ENCODE results near the gene ACTN4.

Gene ACTN4

DNA sequence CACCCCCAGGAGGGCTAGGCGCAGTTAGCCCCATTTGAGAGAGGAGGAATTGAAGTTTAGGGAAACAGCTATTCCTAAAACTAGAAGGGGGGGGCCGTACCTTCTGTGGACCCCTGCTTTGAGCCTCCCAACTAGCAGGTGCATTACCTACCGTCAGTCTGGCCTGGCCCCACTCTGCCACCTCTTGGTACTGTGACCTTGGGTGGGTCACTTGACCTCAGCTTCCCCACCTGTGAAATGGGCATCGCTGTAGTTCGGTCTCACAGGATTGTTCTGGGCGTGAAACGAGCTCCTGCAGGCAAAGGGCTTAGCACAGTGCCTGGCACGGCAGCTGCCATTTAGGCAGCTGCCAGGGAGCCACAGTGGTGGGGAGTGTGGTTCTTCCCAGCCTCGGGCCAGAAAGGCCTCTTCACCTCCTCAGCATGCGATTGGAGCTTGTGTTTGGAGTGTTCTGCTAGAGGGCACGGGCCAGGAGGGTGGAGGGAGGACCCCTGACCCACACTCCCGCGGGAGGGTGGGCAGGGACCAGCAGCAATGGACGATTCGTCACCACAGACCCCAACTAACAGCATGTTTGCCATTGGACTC lies 64.8 kb downstream of the ACTN4 start:
- H3K4me3 ChIP-seq, result no peak overlapping the region
- H3K27me3 ChIP-seq, result no peaks in the 10 kb centered on the region
- H3K27ac ChIP-seq, result no peak overlapping the region
- no peaks in the 10 kb centered on the region for H3K9me3 ChIP-seq (replicated peaks in 1 of 11)
- H3K9ac ChIP-seq, result no peak overlapping the region
- no peak for TF ChIP-seq Cebpa-rat (IDR thresholded peaks at IDR 0.05)
- H4K20me1 ChIP-seq, result peaks cover 0 to 90% (median 13%) of the 10 kb centered on the region in 11 experiments; a peak in 14 of 22 replicates
- H3K4me1 ChIP-seq, result 0 out of 20 replicates have a peak, but pooled peaks cover 0 to 4% (median 0%) of the 10 kb centered on the region in 10 experiments
- peaks cover 98 to 100% (median 100%) of the 10 kb centered on the region in 11 experiments for H3K36me3 ChIP-seq
- H3K4me2 ChIP-seq, result no peak overlapping the region

DNA sequence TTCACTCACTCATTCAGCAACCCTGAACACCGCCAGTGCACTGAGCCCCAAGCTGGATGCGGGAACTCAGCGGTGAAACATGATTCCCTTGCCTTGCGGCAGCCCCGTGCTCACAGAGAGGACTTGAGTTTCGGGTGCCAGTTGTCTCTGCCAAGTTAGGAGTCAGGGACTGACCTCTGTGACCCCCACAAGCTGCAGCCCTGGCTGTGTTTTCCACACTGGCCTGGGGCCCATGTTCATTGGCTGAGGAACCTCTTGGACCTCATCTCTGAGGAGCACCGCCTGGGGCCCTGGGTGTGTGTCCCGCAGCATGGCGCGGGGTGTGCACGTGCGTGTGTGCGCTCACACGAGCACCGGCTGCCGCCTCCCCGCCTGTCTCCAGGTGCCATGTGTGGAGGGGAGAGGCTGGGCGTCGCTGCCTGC lies 65.8 kb downstream of the ACTN4 start:
- Histone ChIP-seq H3K4me1 (no peaks in the 10 kb centered on the region), H3K36me3 (peaks cover 98 to 100% (median 100%) of the 10 kb centered on the region in 11 experiments), H3K4me3 (no peak overlapping the region), H3K27ac (no peak overlapping the region), H3K9me3 (replicated peaks in 1 of 11) (no peaks in the 10 kb centered on the region), H4K20me1 (peaks cover 0 to 90% (median 7%) of the 10 kb centered on the region in 11 experiments; a peak in 14 of 22 replicates), H3K9ac (no peak overlapping the region), H3K27me3 (no peaks in the 10 kb centered on the region), H3K4me2 (no peak overlapping the region)
- TF ChIP-seq Cebpa-rat (IDR thresholded peaks at IDR 0.05), result no peak

DNA sequence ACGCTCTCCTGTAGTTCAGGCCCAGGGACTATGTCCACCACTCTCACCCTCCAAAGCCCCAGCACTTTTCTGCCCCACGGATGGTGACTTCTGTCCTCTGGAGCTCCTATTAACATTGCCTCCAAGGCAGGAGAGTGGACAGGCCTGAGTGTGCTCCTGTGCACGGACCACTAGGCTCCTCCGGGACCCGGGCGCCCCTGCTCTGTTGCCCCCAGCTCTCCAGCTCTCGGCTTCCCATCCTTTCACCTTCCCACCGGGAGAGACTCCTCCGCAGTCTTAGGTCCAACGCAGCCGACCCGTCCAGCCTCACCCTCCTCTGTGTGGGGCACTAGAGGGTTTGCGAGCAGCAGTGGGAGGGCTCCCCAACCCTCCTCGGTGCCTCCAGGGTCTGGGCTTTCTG lies 66.4 kb downstream of the ACTN4 start:
- Histone ChIP-seq H3K4me2 (no peak overlapping the region), H3K4me3 (no peak overlapping the region), H3K4me1 (peaks cover 0 to 1% (median 0%) of the 10 kb centered on the region in 10 experiments; a peak in 1 of 20 replicates), H3K27ac (no peak overlapping the region), H4K20me1 (peaks cover 0 to 90% (median 7%) of the 10 kb centered on the region in 11 experiments; a peak in 14 of 22 replicates), H3K36me3 (peaks cover 98 to 100% (median 100%) of the 10 kb centered on the region in 11 experiments), H3K9ac (no peak overlapping the region), H3K9me3 (replicated peaks in 1 of 11) (no peaks in the 10 kb centered on the region), H3K27me3 (no peaks in the 10 kb centered on the region)
- no peak for TF ChIP-seq Cebpa-rat (IDR thresholded peaks at IDR 0.05)

DNA sequence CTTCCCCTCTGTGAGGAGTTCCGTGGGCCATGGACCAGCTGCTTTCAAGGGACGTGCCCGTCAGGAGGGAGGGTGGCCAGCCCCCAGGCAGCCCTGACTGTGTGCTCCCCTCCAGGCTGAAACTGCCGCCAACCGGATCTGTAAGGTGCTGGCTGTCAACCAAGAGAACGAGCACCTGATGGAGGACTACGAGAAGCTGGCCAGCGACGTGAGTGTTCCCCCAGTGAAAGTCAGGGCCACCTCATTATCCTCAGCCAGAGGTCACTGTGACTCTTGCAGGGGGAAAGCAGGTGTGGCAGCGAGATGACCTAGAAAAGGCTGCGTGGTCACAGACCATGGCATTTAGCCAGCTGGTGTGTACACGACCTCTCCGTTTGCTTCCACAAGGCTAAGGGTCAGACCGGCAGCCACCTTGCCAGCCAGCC lies 66.9 kb downstream of the ACTN4 start:
- H3K9ac ChIP-seq, result no peak overlapping the region
- no peaks in the 10 kb centered on the region for H3K27me3 ChIP-seq
- H3K9me3 ChIP-seq (replicated peaks in 1 of 11), result no peaks in the 10 kb centered on the region
- H3K4me1 ChIP-seq, result peaks cover 0 to 6% (median 0%) of the 10 kb centered on the region in 10 experiments; a peak in 1 of 20 replicates
- no peak overlapping the region for H3K4me3 ChIP-seq
- H3K27ac ChIP-seq, result no peak overlapping the region
- H4K20me1 ChIP-seq, result peaks cover 0 to 90% (median 7%) of the 10 kb centered on the region in 11 experiments; a peak in 14 of 22 replicates
- no peak overlapping the region for H3K4me2 ChIP-seq
- H3K36me3 ChIP-seq, result peaks cover 97 to 100% (median 100%) of the 10 kb centered on the region in 11 experiments
- TF ChIP-seq Cebpa-rat (IDR thresholded peaks at IDR 0.05), result no peak

DNA sequence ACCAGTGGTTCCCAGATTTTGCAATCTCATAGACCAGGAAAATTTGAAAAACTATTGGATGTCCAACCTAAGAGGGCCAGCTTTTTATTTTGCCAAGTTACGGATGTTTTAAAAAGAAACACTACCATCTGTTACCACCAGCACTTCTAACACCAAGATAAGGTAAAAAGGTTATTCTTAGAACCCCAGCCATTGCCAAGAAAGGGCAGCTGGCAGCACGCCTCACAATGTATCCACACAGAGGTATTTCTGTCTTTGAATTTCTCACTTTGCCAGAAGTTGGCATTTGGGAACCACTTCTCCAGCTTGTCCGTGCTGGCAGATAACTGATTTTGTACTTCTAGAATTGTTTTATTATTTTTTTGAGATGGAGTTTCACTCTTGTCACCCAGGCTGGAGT lies 68.1 kb downstream of the ACTN4 start:
- Histone ChIP-seq H4K20me1 (peaks cover 0 to 90% (median 5%) of the 10 kb centered on the region in 11 experiments; a peak in 11 of 22 replicates), H3K4me3 (no peak overlapping the region), H3K36me3 (peaks cover 96 to 100% (median 100%) of the 10 kb centered on the region in 11 experiments), H3K9me3 (replicated peaks in 1 of 11) (no peaks in the 10 kb centered on the region), H3K27me3 (no peaks in the 10 kb centered on the region), H3K4me1 (peaks cover 0 to 15% (median 6%) of the 10 kb centered on the region in 10 experiments; a peak in 10 of 20 replicates), H3K27ac (no peak overlapping the region), H3K4me2 (no peak overlapping the region), H3K9ac (no peak overlapping the region)
- no peak for TF ChIP-seq Cebpa-rat (IDR thresholded peaks at IDR 0.05)

DNA sequence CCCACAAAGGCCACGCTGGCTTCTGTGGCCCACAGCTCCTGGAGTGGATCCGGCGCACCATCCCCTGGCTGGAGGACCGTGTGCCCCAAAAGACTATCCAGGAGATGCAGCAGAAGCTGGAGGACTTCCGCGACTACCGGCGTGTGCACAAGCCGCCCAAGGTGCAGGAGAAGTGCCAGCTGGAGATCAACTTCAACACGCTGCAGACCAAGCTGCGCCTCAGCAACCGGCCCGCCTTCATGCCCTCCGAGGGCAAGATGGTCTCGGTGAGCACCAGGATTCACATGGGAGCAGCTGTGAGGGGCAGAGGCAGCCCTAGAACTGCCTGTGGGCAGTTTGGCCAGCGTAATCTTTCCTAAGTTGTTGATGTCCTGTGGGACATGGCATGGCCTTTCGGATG lies 69.6 kb downstream of the ACTN4 start:
- Histone ChIP-seq H3K9me3 (replicated peaks in 1 of 11) (no peaks in the 10 kb centered on the region), H3K36me3 (peaks cover 96 to 100% (median 100%) of the 10 kb centered on the region in 11 experiments), H3K27ac (no peak overlapping the region), H4K20me1 (peaks cover 0 to 90% (median 15%) of the 10 kb centered on the region in 11 experiments; a peak in 12 of 22 replicates), H3K4me2 (no peak overlapping the region), H3K27me3 (no peaks in the 10 kb centered on the region), H3K9ac (no peak overlapping the region), H3K4me1 (peaks cover 0 to 30% (median 21%) of the 10 kb centered on the region in 10 experiments; a peak in 13 of 20 replicates), H3K4me3 (no peak overlapping the region)
- no peak for TF ChIP-seq Cebpa-rat (IDR thresholded peaks at IDR 0.05)

DNA sequence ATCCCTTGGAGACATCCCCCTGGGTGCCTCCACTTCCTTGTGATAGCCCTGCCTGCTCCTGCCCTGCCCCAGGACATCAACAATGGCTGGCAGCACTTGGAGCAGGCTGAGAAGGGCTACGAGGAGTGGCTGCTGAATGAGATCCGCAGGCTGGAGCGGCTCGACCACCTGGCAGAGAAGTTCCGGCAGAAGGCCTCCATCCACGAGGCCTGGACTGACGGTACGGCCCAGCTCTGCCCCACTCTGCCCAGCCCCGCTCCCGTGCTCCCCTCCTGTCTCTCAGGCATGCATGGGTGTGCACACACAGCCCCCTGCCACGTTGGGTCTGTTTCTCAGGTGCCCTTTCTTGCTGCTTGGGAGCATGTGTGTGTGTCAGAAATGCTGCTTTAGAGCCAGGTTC lies 70.4 kb downstream of the ACTN4 start:
- Histone ChIP-seq H4K20me1 (peaks cover 0 to 90% (median 15%) of the 10 kb centered on the region in 11 experiments; a peak in 12 of 22 replicates), H3K4me2 (no peak overlapping the region), H3K36me3 (peaks cover 97 to 100% (median 100%) of the 10 kb centered on the region in 11 experiments), H3K4me1 (peaks cover 0 to 36% (median 25%) of the 10 kb centered on the region in 10 experiments; a peak in 13 of 20 replicates), H3K9me3 (replicated peaks in 1 of 11) (no peaks in the 10 kb centered on the region), H3K27me3 (no peaks in the 10 kb centered on the region), H3K9ac (no peak overlapping the region), H3K27ac (no peak overlapping the region), H3K4me3 (no peak overlapping the region)
- TF ChIP-seq Cebpa-rat (IDR thresholded peaks at IDR 0.05), result no peak

DNA sequence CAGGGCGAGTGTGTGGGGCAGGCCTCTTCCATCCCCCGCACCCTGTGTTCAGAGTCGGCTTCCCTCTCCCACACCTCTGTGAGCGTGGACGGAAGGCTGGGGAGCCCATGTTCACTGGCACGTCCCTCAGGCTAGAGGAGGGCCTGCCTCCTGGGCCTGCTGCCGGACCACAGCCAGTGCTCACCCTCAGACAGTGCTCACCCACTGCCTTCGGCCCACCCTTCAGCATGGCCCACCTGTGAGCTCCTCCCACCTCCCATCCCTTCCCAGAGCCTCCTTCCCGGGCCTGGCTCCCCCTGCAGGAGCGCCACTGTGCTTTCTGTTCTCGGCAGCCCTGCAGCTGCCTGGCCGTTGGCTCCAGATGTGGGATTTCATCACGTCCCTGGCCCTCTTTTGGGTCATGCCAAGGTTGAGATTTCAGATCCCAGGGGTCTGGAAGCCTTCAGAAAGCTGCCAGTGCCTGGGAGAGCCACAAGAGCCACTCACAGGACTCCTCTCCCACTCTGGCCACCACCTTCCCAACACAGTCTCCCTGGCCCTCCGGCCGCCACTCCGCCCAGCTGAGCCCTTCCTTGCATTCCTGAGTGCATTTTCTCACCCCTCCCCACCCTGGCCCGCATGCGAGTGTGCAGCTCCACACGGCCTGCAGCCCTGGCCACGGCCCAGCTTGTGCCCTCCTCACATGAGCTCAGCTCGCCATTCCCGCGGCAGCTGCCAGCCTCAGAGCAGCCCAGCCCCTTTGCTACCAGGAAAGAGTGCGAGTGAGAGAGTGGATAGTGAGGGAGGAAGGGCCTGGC lies 71.5 kb downstream of the ACTN4 start:
- H3K9ac ChIP-seq, result no peak overlapping the region
- no peaks in the 10 kb centered on the region for H3K9me3 ChIP-seq (replicated peaks in 1 of 11)
- peaks cover 0 to 86% (median 15%) of the 10 kb centered on the region in 11 experiments; a peak in 10 of 22 replicates for H4K20me1 ChIP-seq
- peak overlapping the region in 1 of 11 experiments; percentile 15; a peak in 4 of 22 replicates for H3K27ac ChIP-seq
- no peak overlapping the region for H3K4me3 ChIP-seq
- H3K4me1 ChIP-seq, result peaks cover 0 to 38% (median 27%) of the 10 kb centered on the region in 10 experiments; a peak in 13 of 20 replicates
- peaks cover 97 to 100% (median 100%) of the 10 kb centered on the region in 11 experiments for H3K36me3 ChIP-seq
- H3K4me2 ChIP-seq, result no peak overlapping the region
- TF ChIP-seq Cebpa-rat (IDR thresholded peaks at IDR 0.05), result no peak
- no peaks in the 10 kb centered on the region for H3K27me3 ChIP-seq

All from BLaER1 treated with 17β-estradiol and CSF1 and Interleukin-3, amounts not matched to agents 10 nM and 100 nM (cell line).